CD14-positive monocyte (primary cell): ENCODE results near the gene SNAP91. TPM values are rescaled to one million over a fixed set of nuclear protein-coding genes. Genes with fewer than 3 reads are reported as not detected.

ENCODE experiments used
- DNase-seq, 3 donors: peaks; one replicate each; pipeline ENCODE4 v3.0.0-alpha.2; 2011 to 2022
- H2AFZ ChIP-seq: 2 replicates; pipeline ENCODE4 v1.6.0; 2012; ENCODE audit warnings: mild to moderate bottlenecking, low read depth, low read length, inconsistent platforms; ENCODE audit not compliant: insufficient read depth, poor library complexity, severe bottlenecking
- H3K27ac ChIP-seq, 2 donors: 1 replicate in 1 of 2; 2 replicates in 1 of 2; pipeline ENCODE4 v1.5.1; 2012 to 2013; ENCODE audit warnings: low read length in 2 of 2, control low read depth in 1 of 2, inconsistent platforms in 1 of 2, low read depth in 1 of 2, mild to moderate bottlenecking in 1 of 2
- H3K27me3 ChIP-seq, 2 donors: one replicate each; pipeline versions ENCODE4 v1.6.0 to v1.6.1; 2011 to 2013; ENCODE audit warnings: low read length in 2 of 2; ENCODE audit not compliant: control insufficient read depth in 2 of 2, insufficient read depth in 2 of 2
- H3K36me3 ChIP-seq, 2 donors: replicated peaks in 1 of 2; 1 replicate in 1 of 2; 2 replicates in 1 of 2; pipeline versions ENCODE4 v1.5.1 to v1.6.1; 2012 to 2013; ENCODE audit warnings: low read length in 2 of 2, control low read depth in 1 of 2, inconsistent platforms in 1 of 2, mild to moderate bottlenecking in 1 of 2; ENCODE audit not compliant: insufficient read depth in 2 of 2, control insufficient read depth in 1 of 2
- H3K4me1 ChIP-seq, 2 donors: 1 replicate in 1 of 2; 2 replicates in 1 of 2; pipeline versions ENCODE4 v1.5.1 to v1.6.1; 2012 to 2013; ENCODE audit warnings: low read length in 2 of 2, control low read depth in 1 of 2, inconsistent platforms in 1 of 2, mild to moderate bottlenecking in 1 of 2, moderate library complexity in 1 of 2; ENCODE audit not compliant: insufficient read depth in 2 of 2, control insufficient read depth in 1 of 2
- H3K4me2 ChIP-seq: replicated peaks from 2 replicates; pipeline ENCODE3; 2012; ENCODE audit warnings: low read length, moderate library complexity, mild to moderate bottlenecking; ENCODE audit not compliant: poor library complexity, severe bottlenecking; ENCODE audit errors: extremely low read depth
- H3K4me3 ChIP-seq, 3 experiments: fragments of 200-600 bp in 1 of 3; sonication (generic) in 1 of 3; replicated peaks in 1 of 3; 1 replicate in 2 of 3; 2 replicates in 1 of 3; pipeline ENCODE4 v1.5.1; 2011 to 2013; ENCODE audit warnings: low read length in 3 of 3, mild to moderate bottlenecking in 3 of 3, control low read depth in 2 of 3, low read depth in 2 of 3, inconsistent platforms in 1 of 3, moderate library complexity in 1 of 3
- H3K79me2 ChIP-seq: 2 replicates; pipeline ENCODE4 v1.6.0; 2012; ENCODE audit warnings: mild to moderate bottlenecking, control low read depth, inconsistent platforms, low read length, moderate library complexity; ENCODE audit not compliant: insufficient read depth
- H3K9ac ChIP-seq: 2 replicates; pipeline ENCODE4 v1.6.0; 2017; ENCODE audit warnings: low read length, mild to moderate bottlenecking; ENCODE audit not compliant: insufficient read depth, poor library complexity, severe bottlenecking
- H3K9me3 ChIP-seq, 2 donors: replicated peaks in 1 of 2; 1 replicate in 1 of 2; 2 replicates in 1 of 2; pipeline versions ENCODE4 v1.5.1 to v1.6.1; 2012 to 2013; ENCODE audit warnings: low read length in 2 of 2, control low read depth in 1 of 2; ENCODE audit not compliant: control insufficient read depth in 1 of 2, insufficient read depth in 1 of 2
- H4K20me1 ChIP-seq: 2 replicates; pipeline ENCODE4 v1.6.0; 2012; ENCODE audit warnings: mild to moderate bottlenecking, low read length, control low read depth, moderate library complexity; ENCODE audit not compliant: insufficient read depth
- H3K27ac Mint-ChIP-seq, 7 donors: one replicate each; pipeline ENCODE4 v1.8.0; 2020; ENCODE audit warnings: mild to moderate bottlenecking in 7 of 7, mixed read lengths in 7 of 7, moderate library complexity in 6 of 7, inconsistent platforms in 2 of 7
- H3K27me3 Mint-ChIP-seq, 3 donors: one replicate each; pipeline ENCODE4 v1.8.0; 2021 to 2022; ENCODE audit warnings: low read depth in 3 of 3, mild to moderate bottlenecking in 3 of 3, mixed read lengths in 3 of 3, moderate library complexity in 3 of 3, inconsistent platforms in 1 of 3
- H3K36me3 Mint-ChIP-seq, 2 donors: one replicate each; pipeline ENCODE4 v1.8.0; 2020; ENCODE audit warnings: mixed read lengths in 2 of 2, inconsistent platforms in 1 of 2, mild to moderate bottlenecking in 1 of 2
- H3K4me1 Mint-ChIP-seq: one replicate; pipeline ENCODE4 v1.8.0; 2020; ENCODE audit warnings: mild to moderate bottlenecking, mixed read lengths
- H3K4me3 Mint-ChIP-seq, 2 donors: one replicate each; pipeline ENCODE4 v1.8.0; 2020; ENCODE audit warnings: mild to moderate bottlenecking in 2 of 2, mixed read lengths in 2 of 2, moderate library complexity in 1 of 2
- H3K9me3 Mint-ChIP-seq, 7 donors: one replicate each; pipeline ENCODE4 v1.8.0; 2020 to 2022; ENCODE audit warnings: mixed read lengths in 7 of 7, mild to moderate bottlenecking in 6 of 7, moderate library complexity in 6 of 7, inconsistent platforms in 2 of 7
- CTCF ChIP-seq: fragments of 200-600 bp; IDR thresholded peaks from one replicate; pipeline ENCODE4 v1.8.0; 2022; ENCODE audit warnings: antibody characterized with exemption, mild to moderate bottlenecking
- whole genome bisulfite sequencing: methylation state at CpG from one replicate; pipeline ENCODE4 v1.1.5; 2013; ENCODE audit warnings: missing lambda C conversion rate; ENCODE audit not compliant: insufficient coverage; 5-methylcytosine and 5-hydroxymethylcytosine counted together
- intact Hi-C, 2 donors: fragments of 100-400 bp; cut with micrococcal nuclease; formaldehyde crosslinking; loops; one replicate each; pipeline versions ENCODE4 v1.15.0 to v1.15.1; 2023
- polyA plus RNA-seq, 3 donors: library from polyadenylated mRNA; depleted of rRNA in 1 of 3; unstranded in 2 of 3; stranded (reverse) in 1 of 3; fragments of 300-500 nt in 2 of 3; fragments of >200 nt in 1 of 3; fragmentation: Illumina TruSeq in 2 of 3; gene quantifications; 1 replicate in 2 of 3; 2 replicates in 1 of 3; pipeline ENCODE4 v1.2.3, GENCODE V29; 2012 to 2021

The SNAP91 gene
- polyA plus RNA-seq, 3 donors, result not detected

GRCh38 chr6:83685481-83685880 lies 23.4 kb downstream of the SNAP91 start:
- H4K20me1 ChIP-seq, result no peaks in the 10 kb centered on the region
- intact Hi-C loops, result no loop called here
- WGBS, result 94% methylated on average over 3 of the region's 3 CpGs
- H3K27me3 Mint-ChIP-seq, result no peaks in the 10 kb centered on the region
- no peaks in the 10 kb centered on the region for H3K36me3 ChIP-seq
- H3K4me1 ChIP-seq, result no peaks in the 10 kb centered on the region
- no peaks in the 10 kb centered on the region for H3K4me1 Mint-ChIP-seq
- DNase-seq, result no peak
- no peaks in the 10 kb centered on the region for H3K79me2 ChIP-seq
- H3K9me3 Mint-ChIP-seq, result peaks cover 0 to 11% (median 3%) of the 10 kb centered on the region in 7 donors
- H3K9me3 ChIP-seq, result peaks cover 0 to 3% of the 10 kb centered on the region in 2 donors
- H3K4me3 Mint-ChIP-seq, result peak overlapping the region in 1 of 2 donors; percentile 44
- H3K9ac ChIP-seq, result no peak overlapping the region
- no peaks in the 10 kb centered on the region for H3K36me3 Mint-ChIP-seq
- H2AFZ ChIP-seq, result no peak overlapping the region
- H3K27me3 ChIP-seq, result no peaks in the 10 kb centered on the region
- no peak overlapping the region for H3K4me3 ChIP-seq
- H3K4me2 ChIP-seq, result no peak overlapping the region
- no peak overlapping the region for H3K27ac Mint-ChIP-seq
- no peak for TF ChIP-seq CTCF
- H3K27ac ChIP-seq, result no peak overlapping the region

- Histone ChIP-seq H3K9me3 (no peaks in the 10 kb centered on the region), H3K4me2 (no peak overlapping the region), H3K4me1 (no peaks in the 10 kb centered on the region), H3K27me3 (no peaks in the 10 kb centered on the region), H3K27ac (no peak overlapping the region), H3K36me3 (no peaks in the 10 kb centered on the region), H3K9ac (no peak overlapping the region), H2AFZ (no peak overlapping the region), H3K79me2 (no peaks in the 10 kb centered on the region), H4K20me1 (no peaks in the 10 kb centered on the region), H3K4me3 (no peak overlapping the region)
- H3K4me1 Mint-ChIP-seq, result no peaks in the 10 kb centered on the region
- intact Hi-C loops, result no loop called here
- no peak for TF ChIP-seq CTCF
- H3K9me3 Mint-ChIP-seq, result peaks cover 0 to 4% (median 1%) of the 10 kb centered on the region in 7 donors
- no peak for DNase-seq
- H3K4me3 Mint-ChIP-seq, result no peak overlapping the region
- H3K27me3 Mint-ChIP-seq, result no peaks in the 10 kb centered on the region
- H3K27ac Mint-ChIP-seq, result no peak overlapping the region
- H3K36me3 Mint-ChIP-seq, result no peaks in the 10 kb centered on the region
Measured at GRCh38 chr6:83677791-83678190, 31.1 kb downstream of the SNAP91 start.
